Lower leg skin (tissue), 3 donors: ENCODE results near the gene LY6G6D.

Source experiments
- CTCF ChIP-seq, 3 donors: fragments of 450-650 bp; IDR thresholded peaks; one replicate each; pipeline ENCODE4 v1.5.1; 2016; ENCODE audit warnings: antibody characterized with exemption in 3 of 3, mild to moderate bottlenecking in 3 of 3, moderate library complexity in 2 of 3
- POLR2A ChIP-seq, 2 donors: fragments of 450-650 bp; IDR thresholded peaks; one replicate each; pipeline ENCODE4 v1.6.1; 2016 to 2017; ENCODE audit warnings: antibody characterized with exemption in 2 of 2, mild to moderate bottlenecking in 1 of 2, moderate library complexity in 1 of 2

DNA sequence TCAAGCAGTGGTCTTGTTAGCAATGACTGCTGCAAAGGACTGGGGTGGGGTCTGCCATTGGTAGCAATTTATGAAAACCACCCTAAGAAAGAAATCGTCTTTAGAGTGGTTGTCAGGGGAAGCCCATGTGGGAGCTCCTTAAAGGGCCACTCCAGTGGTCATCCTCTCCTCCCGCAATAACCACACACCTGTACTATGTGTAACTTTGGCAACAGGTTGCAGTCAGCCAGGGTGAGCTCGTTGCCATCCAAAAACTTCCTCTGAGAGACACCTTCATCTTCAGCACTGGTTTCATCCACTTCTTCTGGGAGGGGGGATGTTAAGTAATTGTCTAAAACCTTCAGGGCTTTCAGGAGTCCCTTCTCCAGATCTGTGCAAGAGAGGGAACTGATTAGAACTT lies 16.9 kb downstream of the LY6G6D start:
- TF ChIP-seq CTCF (IDR thresholded peaks at IDR 0.05) (no peak), POLR2A (IDR thresholded peaks at IDR 0.05) (no peak)
